ENCODE measurements around the gene KRTAP10-2. TPM values are rescaled to one million over a fixed set of nuclear protein-coding genes. Genes with fewer than 3 reads are reported as not detected.

KRTAP10-2 gene
- total RNA-seq, 1 donor from 2014 or later, result not detected

DNA sequence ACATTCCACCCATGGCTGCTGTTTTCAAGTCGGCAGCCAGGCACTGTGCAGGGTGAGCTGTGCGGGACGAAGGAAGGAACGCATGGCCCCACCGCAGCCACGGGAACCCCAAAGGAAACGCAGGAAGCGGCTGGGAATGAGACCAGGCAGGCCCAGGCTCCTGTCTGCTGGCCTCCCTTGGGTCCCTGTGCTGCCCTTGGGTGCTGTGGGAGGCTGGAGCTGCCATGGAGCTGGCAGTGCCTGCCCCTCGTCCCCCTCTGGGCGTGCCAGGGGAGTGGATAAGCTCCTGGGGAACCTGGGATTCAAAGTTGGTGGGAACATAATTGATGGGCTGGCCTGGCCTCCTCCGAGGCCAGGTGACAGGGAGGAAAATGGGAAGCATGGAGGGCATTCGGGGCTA lies 17.0 kb upstream of the KRTAP10-2 start:
- no peak overlapping the region for H3K27ac Mint-ChIP-seq (ENCODE audit: unreplicated experiment)
- peaks cover 7% of the 10 kb centered on the region for H3K27me3 Mint-ChIP-seq (ENCODE audit: low read depth)
- no peak for TF ChIP-seq CTCF (conservative IDR thresholded peaks at IDR 0.05)
- H3K4me1 Mint-ChIP-seq, result no peaks in the 10 kb centered on the region
- peaks cover 3% of the 10 kb centered on the region for H3K36me3 Mint-ChIP-seq (ENCODE audit: low read depth)
- H3K4me3 Mint-ChIP-seq, result no peak overlapping the region
- no peak for DNase-seq (ENCODE audit: low read depth, low spot score)
- H3K9me3 Mint-ChIP-seq, result peaks cover 7% of the 10 kb centered on the region

DNA sequence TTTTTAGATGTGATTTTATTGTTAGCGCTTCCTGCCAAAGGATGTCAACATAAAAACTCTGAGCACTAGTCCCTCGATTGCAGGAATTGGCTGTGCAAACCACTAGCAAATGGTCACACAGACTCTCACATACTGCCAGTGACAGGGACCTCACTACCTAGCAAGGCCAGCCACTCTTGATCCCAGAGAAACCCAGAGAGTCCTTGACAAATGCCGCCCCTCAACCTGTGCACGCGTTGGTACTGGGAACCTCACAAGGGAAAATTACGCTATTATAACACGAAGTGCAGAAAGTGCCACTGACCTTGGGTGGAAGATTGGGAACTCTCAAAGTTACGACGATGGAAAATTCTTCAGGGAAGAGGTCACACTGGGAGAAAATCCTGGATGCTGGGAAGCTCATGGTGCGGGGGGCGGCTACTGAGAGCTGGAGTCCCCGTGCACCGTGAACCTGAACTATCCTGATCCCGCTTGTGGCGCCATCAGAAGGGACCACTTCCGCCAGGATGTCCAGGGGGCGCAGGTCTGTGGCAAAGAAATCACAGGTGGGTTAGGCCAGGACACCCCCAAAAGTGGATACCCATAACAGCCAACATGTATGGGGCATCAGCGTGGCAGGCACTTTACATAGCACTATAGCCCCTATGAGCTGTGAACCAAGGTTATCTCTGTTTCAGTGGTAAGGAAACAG lies 16.3 kb upstream of the KRTAP10-2 start:
- TF ChIP-seq CTCF (conservative IDR thresholded peaks at IDR 0.05), result no peak
- H3K9me3 Mint-ChIP-seq, result peaks cover 7% of the 10 kb centered on the region
- DNase-seq (ENCODE audit: low read depth, low spot score), result no peak
- H3K27me3 Mint-ChIP-seq (ENCODE audit: low read depth), result peaks cover 8% of the 10 kb centered on the region
- H3K27ac Mint-ChIP-seq (ENCODE audit: unreplicated experiment), result no peak overlapping the region
- no peak overlapping the region for H3K4me3 Mint-ChIP-seq
- peaks cover 3% of the 10 kb centered on the region for H3K36me3 Mint-ChIP-seq (ENCODE audit: low read depth)
- no peaks in the 10 kb centered on the region for H3K4me1 Mint-ChIP-seq

- Mint-ChIP-seq H3K4me1 (no peaks in the 10 kb centered on the region), H3K4me3 (no peak overlapping the region), H3K36me3 (ENCODE audit: low read depth) (peaks cover 3% of the 10 kb centered on the region), H3K27me3 (ENCODE audit: low read depth) (peaks cover 8% of the 10 kb centered on the region), H3K9me3 (peaks cover 5% of the 10 kb centered on the region), H3K27ac (ENCODE audit: unreplicated experiment) (no peak overlapping the region)
- DNase-seq (ENCODE audit: low read depth, low spot score), result no peak
- TF ChIP-seq CTCF (conservative IDR thresholded peaks at IDR 0.05), result no peak
Measured at GRCh38 chr21:44566403-44566802, 15.1 kb upstream of the KRTAP10-2 start.

- H3K4me1 Mint-ChIP-seq, result no peaks in the 10 kb centered on the region
- DNase-seq (ENCODE audit: low read depth, low spot score), result no peak
- H3K27me3 Mint-ChIP-seq (ENCODE audit: low read depth), result peaks cover 14% of the 10 kb centered on the region
- TF ChIP-seq CTCF (conservative IDR thresholded peaks at IDR 0.05), result no peak
- peaks cover 4% of the 10 kb centered on the region for H3K9me3 Mint-ChIP-seq
- no peak overlapping the region for H3K27ac Mint-ChIP-seq (ENCODE audit: unreplicated experiment)
- no peaks in the 10 kb centered on the region for H3K36me3 Mint-ChIP-seq (ENCODE audit: low read depth)
- H3K4me3 Mint-ChIP-seq, result no peak overlapping the region
Measured at GRCh38 chr21:44564886-44565598, 13.7 kb upstream of the KRTAP10-2 start.

DNA sequence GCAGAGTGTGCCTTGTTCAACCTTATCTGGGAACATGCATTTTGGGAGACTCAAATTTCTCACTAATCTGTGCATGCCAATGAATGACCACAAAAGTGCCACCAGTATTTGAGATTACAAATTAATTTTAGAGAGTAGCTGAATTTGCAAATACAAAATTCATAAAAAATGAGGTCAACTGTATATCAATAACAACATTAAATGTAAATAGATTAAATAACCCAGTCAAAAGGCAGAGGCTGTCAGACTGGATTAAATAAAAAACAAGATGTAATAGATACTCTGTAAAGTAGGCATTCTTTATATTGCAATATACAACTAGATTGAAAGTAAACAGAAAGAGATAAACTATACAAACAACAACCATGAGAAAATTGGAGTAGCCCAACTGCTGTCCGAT lies 12.8 kb upstream of the KRTAP10-2 start:
- Mint-ChIP-seq H3K4me1 (no peaks in the 10 kb centered on the region), H3K4me3 (no peak overlapping the region), H3K36me3 (ENCODE audit: low read depth) (no peaks in the 10 kb centered on the region), H3K27me3 (ENCODE audit: low read depth) (peaks cover 14% of the 10 kb centered on the region), H3K27ac (ENCODE audit: unreplicated experiment) (no peak overlapping the region), H3K9me3 (peaks cover 4% of the 10 kb centered on the region)
- no peak for TF ChIP-seq CTCF (conservative IDR thresholded peaks at IDR 0.05)
- DNase-seq (ENCODE audit: low read depth, low spot score), result no peak
